Stimulated activated naive CD8-positive, alpha-beta T cell treated with anti-CD3 and anti-CD28 coated beads, Interleukin-15, amount 100 ng/mL, for 72 hours (primary cell): ENCODE measurements around the gene SARDH.

Experiments
- ATAC-seq: fragments of 150-1000 bp; cut with Tn5 transposase; 2 replicates; pipeline ENCODE4 v1.10.0; 2021; ENCODE audit warnings: mild to moderate bottlenecking, moderate library complexity
- DNase-seq, 2 donors: peaks; one replicate each; pipeline ENCODE4 v3.0.0; 2021 to 2022
- H3K27ac Mint-ChIP-seq, 2 donors: one replicate each; pipeline ENCODE4 v1.8.0; 2022; ENCODE audit warnings: mild to moderate bottlenecking in 2 of 2, mixed read lengths in 2 of 2, moderate library complexity in 2 of 2
- H3K27me3 Mint-ChIP-seq: one replicate; pipeline ENCODE4 v1.8.0; 2022; ENCODE audit warnings: mixed read lengths
- H3K4me1 Mint-ChIP-seq: one replicate; pipeline ENCODE4 v1.8.0; 2022; ENCODE audit warnings: mild to moderate bottlenecking, mixed read lengths
- H3K4me3 Mint-ChIP-seq, 2 donors: one replicate each; pipeline ENCODE4 v1.8.0; 2022; ENCODE audit warnings: mild to moderate bottlenecking in 2 of 2, mixed read lengths in 2 of 2, moderate library complexity in 1 of 2
- H3K9me3 Mint-ChIP-seq, 2 donors: one replicate each; pipeline ENCODE4 v1.8.0; 2022; ENCODE audit warnings: mixed read lengths in 2 of 2

The SARDH gene, protein sequence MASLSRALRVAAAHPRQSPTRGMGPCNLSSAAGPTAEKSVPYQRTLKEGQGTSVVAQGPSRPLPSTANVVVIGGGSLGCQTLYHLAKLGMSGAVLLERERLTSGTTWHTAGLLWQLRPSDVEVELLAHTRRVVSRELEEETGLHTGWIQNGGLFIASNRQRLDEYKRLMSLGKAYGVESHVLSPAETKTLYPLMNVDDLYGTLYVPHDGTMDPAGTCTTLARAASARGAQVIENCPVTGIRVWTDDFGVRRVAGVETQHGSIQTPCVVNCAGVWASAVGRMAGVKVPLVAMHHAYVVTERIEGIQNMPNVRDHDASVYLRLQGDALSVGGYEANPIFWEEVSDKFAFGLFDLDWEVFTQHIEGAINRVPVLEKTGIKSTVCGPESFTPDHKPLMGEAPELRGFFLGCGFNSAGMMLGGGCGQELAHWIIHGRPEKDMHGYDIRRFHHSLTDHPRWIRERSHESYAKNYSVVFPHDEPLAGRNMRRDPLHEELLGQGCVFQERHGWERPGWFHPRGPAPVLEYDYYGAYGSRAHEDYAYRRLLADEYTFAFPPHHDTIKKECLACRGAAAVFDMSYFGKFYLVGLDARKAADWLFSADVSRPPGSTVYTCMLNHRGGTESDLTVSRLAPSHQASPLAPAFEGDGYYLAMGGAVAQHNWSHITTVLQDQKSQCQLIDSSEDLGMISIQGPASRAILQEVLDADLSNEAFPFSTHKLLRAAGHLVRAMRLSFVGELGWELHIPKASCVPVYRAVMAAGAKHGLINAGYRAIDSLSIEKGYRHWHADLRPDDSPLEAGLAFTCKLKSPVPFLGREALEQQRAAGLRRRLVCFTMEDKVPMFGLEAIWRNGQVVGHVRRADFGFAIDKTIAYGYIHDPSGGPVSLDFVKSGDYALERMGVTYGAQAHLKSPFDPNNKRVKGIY

DNA sequence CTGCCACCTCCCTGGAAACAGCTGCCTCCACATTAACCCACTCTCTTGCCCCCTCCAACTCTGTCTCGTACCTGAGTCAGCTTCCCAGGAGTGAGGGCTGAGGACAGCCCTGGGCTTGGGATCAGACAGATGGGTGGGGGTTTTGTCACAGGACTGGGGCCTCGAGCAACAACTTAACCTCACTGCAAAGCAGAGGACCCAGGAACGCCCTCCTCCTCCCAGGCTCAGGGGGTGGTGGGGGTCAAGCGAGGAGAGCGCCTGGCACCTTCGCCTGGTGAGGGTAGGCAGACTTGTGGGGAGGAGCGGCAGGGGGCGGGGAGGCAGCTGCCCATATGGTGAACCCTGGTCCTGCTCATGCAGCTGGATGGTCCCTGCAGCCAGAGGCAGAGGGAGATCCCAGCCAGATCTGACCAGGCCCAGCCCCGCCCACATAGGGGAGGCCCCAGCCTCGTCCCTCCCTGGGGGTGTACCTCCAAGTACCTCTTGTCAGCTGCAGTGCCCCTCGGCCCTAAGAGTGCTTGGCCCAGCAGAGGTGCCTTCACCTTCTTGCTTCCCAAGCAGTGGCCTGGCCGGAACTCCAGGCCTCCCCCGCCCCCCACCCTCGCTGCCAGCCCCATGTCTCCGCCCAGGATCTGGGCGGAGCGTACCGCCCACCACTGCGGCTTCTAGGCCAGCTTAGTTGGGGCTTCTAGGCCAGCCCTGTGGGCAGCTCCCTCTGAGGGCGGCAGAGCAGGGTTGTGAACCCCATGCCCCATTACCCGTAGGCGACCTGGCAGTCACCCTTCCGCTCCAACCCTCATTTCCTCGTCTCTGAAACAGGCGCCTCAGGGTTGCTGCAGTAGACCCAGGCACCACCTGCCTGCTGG is at the start of gene SARDH:
SARDH (minus strand) TSS at position 579 of the 866 bp plus-strand sequence. CDS start 4,179 bp downstream, outside the sequence.
- Mint-ChIP-seq H3K27ac (peak within 1 kb of the TSS in 1 of 2 donors; percentile 7), H3K4me3 (peak within 1 kb of the TSS; percentile 57 to 74), H3K9me3 (no peaks in the 10 kb centered on the region), H3K4me1 (peaks cover 18% of the 10 kb centered on the region), H3K27me3 (no peaks in the 10 kb centered on the region)
- DNase-seq (peak; percentile 35 to 63), ATAC-seq (peak; percentile 86)

DNA sequence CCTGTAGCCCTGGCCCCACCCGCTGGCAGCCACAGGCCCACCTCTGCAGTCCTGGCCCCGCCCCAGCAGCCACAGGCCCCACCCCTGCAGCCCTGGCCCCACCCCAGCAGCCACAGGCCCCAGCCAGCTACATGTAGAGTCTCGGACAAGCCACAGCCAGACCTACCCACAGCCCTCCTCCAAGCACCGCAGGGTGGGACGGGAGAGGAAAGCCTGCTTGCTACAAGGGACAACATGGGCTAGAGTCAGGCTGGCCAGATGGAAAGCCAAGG is 49.5 kb upstream of the SARDH start:
- DNase-seq (no peak), ATAC-seq (no peak)
- Mint-ChIP-seq H3K4me3 (no peak overlapping the region), H3K4me1 (peaks cover 9% of the 10 kb centered on the region), H3K27ac (no peak overlapping the region), H3K9me3 (no peaks in the 10 kb centered on the region), H3K27me3 (peaks cover 19% of the 10 kb centered on the region)

- Mint-ChIP-seq H3K27ac (peak overlapping the region in 1 of 2 donors; percentile 57), H3K4me3 (no peak overlapping the region), H3K9me3 (no peaks in the 10 kb centered on the region), H3K27me3 (peaks cover 14% of the 10 kb centered on the region), H3K4me1 (peaks cover 9% of the 10 kb centered on the region)
- DNase-seq (no peak), ATAC-seq (no peak)
Observed at GRCh38 chr9:133786907-133787753, 49.0 kb upstream of the SARDH start.

DNA sequence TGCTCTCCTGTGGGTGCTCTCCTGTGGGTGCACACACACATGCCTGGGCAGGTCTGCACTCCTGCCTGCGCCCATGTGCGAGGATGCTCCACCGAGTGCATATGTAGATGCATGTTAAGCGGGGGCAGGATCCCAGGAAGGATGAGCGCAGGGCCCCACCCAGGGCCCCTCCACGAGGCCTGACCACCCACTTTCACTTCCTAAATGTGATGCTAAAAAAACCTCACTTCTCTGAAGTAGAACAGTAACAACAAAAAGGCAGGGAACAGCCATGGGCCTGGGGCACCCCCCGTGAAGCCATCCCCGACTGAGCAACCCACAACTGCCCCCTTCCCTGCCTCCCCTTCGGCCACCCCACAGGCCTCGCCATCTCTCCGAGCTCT is 48.2 kb upstream of the SARDH start:
- ATAC-seq: no peak
- DNase-seq: no peak
- Mint-ChIP-seq H3K9me3 (no peaks in the 10 kb centered on the region), H3K27ac (no peak overlapping the region), H3K4me3 (no peak overlapping the region), H3K4me1 (peaks cover 9% of the 10 kb centered on the region), H3K27me3 (peaks cover 11% of the 10 kb centered on the region)

GRCh38 chr9:133785753-133786370 is 47.7 kb upstream of the SARDH start:
- Mint-ChIP-seq H3K27ac (peak overlapping the region in 1 of 2 donors; percentile 56), H3K4me1 (peaks cover 9% of the 10 kb centered on the region), H3K9me3 (no peaks in the 10 kb centered on the region), H3K27me3 (peaks cover 11% of the 10 kb centered on the region), H3K4me3 (no peak overlapping the region)
- ATAC-seq (no peak), DNase-seq (no peak)

DNA sequence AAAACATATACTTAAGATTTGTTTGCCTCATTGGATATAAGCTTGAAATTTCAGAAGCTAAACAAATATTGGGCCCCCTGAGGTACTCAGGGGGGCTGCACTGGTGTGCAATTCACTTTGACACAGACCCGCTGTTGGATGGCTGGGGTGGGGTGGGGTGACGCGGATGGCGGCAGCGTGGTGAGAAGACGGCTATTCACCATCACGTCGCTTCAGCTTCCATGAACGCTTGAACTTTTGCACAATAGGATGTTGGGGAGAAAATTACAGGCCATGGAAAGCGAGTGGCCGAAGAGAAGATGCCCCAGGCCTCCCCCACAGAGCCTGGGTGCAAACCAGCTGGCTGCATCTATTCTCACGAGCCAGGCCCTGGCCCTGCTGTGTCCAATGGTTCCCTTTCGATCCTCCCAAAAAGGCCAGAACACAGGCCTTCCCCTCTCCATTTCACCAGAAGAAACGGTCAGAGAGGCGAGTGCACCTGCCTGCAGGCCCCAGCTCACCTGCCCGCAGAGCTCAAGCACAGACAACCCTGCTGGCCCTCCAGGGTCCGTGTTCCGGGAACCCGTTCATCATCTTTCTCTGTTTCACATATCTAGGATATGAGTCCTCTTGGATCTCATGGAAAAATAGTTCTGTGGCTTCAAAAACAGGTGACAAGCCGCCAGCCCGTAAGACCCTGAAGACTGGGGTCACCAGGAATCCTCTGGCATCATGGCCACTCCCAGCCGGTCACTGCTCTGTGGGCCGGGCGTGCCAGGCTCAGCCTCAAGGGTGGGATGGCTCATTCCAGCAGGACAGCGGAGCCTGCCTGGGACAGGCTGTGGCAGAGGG is 46.8 kb upstream of the SARDH start:
- DNase-seq: no peak
- H3K9me3 Mint-ChIP-seq: no peaks in the 10 kb centered on the region
- no peak overlapping the region for H3K4me3 Mint-ChIP-seq
- no peak for ATAC-seq
- H3K27me3 Mint-ChIP-seq: peaks cover 11% of the 10 kb centered on the region
- H3K4me1 Mint-ChIP-seq: peaks cover 9% of the 10 kb centered on the region
- peak overlapping the region in 1 of 2 donors; percentile 42 for H3K27ac Mint-ChIP-seq

GRCh38 chr9:133783331-133783731 is 45.2 kb upstream of the SARDH start:
- no peak for DNase-seq
- peak; percentile 8 for ATAC-seq
- H3K27me3 Mint-ChIP-seq: no peaks in the 10 kb centered on the region
- H3K27ac Mint-ChIP-seq: no peak overlapping the region
- H3K4me3 Mint-ChIP-seq: no peak overlapping the region
- no peaks in the 10 kb centered on the region for H3K9me3 Mint-ChIP-seq
- no peaks in the 10 kb centered on the region for H3K4me1 Mint-ChIP-seq

DNA sequence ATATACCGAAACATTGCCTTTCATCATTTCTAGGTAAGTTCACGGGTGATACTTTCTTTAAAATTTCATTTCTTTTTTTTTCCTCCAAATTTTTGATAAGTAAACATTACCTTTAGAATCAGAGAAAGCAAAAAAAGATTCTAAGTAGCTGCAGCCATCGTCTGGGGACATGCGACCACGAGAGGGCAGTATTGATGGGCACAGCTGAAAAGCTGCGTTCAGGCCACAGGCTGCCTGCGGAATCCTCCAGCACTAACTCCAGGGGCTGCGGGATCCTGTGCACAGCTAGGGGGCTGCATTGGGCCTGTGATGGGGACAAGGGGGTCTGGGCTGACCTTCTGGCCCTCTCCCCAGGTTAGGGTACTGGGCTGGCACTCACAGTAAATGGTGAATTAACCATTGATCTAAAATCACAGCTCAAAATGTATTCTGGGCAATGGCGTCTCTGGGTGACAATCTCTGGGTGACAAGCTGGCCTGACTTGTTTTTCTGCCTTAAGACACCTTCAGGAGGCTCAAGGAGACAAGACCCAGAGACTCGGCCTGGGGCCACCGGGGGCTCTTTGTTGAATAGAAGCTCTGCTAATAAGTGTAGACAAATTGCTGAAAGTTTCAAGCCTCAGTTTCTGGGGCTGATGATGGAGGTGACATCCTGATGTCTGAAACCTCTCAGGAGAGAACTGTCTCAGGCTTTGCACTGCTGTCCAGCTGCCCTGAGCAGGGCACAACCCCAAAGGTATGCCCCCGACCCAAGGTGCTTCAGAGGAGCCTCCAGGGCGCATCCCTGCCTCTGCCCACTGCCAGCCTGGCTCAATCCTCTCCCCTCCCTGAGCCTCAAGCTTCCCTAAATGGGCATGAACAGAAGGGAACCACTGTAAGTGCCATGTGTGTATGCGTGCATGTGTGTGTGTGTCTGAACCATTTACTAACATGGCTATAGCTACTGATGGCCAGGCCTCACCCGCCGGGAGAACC is 44.3 kb upstream of the SARDH start:
- no peaks in the 10 kb centered on the region for H3K4me1 Mint-ChIP-seq
- peak; percentile 56 for ATAC-seq
- H3K4me3 Mint-ChIP-seq: no peak overlapping the region
- no peak overlapping the region for H3K27ac Mint-ChIP-seq
- H3K27me3 Mint-ChIP-seq: no peaks in the 10 kb centered on the region
- DNase-seq: peak; percentile 52 to 59
- H3K9me3 Mint-ChIP-seq: no peaks in the 10 kb centered on the region

- DNase-seq (no peak), ATAC-seq (no peak)
- Mint-ChIP-seq H3K4me3 (no peak overlapping the region), H3K9me3 (no peaks in the 10 kb centered on the region), H3K27ac (no peak overlapping the region), H3K27me3 (no peaks in the 10 kb centered on the region), H3K4me1 (no peaks in the 10 kb centered on the region)
Observed at GRCh38 chr9:133781828-133782135, 43.6 kb upstream of the SARDH start.

- no peak overlapping the region for H3K27ac Mint-ChIP-seq
- ATAC-seq (no peak), DNase-seq (no peak)
- no peak overlapping the region for H3K4me3 Mint-ChIP-seq
- H3K4me1 Mint-ChIP-seq: no peaks in the 10 kb centered on the region
- H3K9me3 Mint-ChIP-seq: no peaks in the 10 kb centered on the region
- H3K27me3 Mint-ChIP-seq: no peaks in the 10 kb centered on the region
Observed at GRCh38 chr9:133780962-133781827, 43.0 kb upstream of the SARDH start.

DNA sequence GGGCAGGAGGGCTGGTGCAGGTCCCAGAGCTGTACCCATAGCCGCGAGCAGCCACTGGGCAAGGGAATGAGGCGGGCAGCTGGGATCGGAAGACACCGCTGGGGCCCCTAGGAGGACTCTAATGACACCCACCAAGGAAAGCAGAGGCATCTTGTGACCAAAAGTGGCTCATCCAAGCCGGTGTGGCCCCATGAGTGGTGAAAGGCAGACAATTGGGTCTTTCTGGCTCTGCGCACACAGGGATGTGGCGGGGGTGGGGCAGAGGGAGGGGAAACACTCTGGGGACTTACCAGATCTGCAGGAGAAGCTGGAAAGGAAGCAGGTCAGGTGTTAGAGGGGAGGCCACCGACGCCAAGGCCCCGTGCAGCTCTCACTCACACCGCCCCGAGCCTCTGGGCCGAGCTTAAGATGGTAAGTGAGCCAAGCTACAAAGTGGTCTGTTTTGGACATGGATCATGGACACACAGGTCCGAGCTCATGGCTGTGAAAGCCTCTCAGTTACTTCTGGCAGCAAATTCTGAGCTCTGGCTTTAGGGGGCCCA is 42.3 kb upstream of the SARDH start:
- DNase-seq: no peak
- no peaks in the 10 kb centered on the region for H3K9me3 Mint-ChIP-seq
- no peak overlapping the region for H3K4me3 Mint-ChIP-seq
- no peaks in the 10 kb centered on the region for H3K27me3 Mint-ChIP-seq
- H3K4me1 Mint-ChIP-seq: no peaks in the 10 kb centered on the region
- H3K27ac Mint-ChIP-seq: peak overlapping the region in 1 of 2 donors; percentile 40
- no peak for ATAC-seq
